Transverse colon (tissue), 4 donors: Measurements from ENCODE around the gene NPAS4.
"Not testable (repeated sequence)": the region's sequence is repeated elsewhere in the genome, so short reads cannot be mapped to it uniquely, and the experiment has no call there.

Experiments used
- POLR2A ChIP-seq: fragments of 450-650 bp; IDR thresholded peaks from one replicate; pipeline ENCODE4 v1.6.1; 2016; ENCODE audit warnings: antibody characterized with exemption, mild to moderate bottlenecking, moderate library complexity
- POLR2AphosphoS5 ChIP-seq, 3 donors: sonication (generic); formaldehyde crosslinking; IDR thresholded peaks; one replicate each; pipeline ENCODE4 v1.6.1; 2016; ENCODE audit warnings: antibody characterized with exemption in 3 of 3
- TF ChIP-seq, protein P1 (sequence below), 5 experiments: fragments of 200-600 bp in 3 of 5; fragments of 450-650 bp in 2 of 5; sonication (generic) in 3 of 5; IDR thresholded peaks; 1 replicate in 2 of 5; 2 replicates in 3 of 5; pipeline ENCODE4 v1.5.1; 2016 to 2017; ENCODE audit warnings: antibody characterized with exemption in 5 of 5, inconsistent platforms in 3 of 5, mild to moderate bottlenecking in 2 of 5, moderate library complexity in 1 of 5

DNA sequence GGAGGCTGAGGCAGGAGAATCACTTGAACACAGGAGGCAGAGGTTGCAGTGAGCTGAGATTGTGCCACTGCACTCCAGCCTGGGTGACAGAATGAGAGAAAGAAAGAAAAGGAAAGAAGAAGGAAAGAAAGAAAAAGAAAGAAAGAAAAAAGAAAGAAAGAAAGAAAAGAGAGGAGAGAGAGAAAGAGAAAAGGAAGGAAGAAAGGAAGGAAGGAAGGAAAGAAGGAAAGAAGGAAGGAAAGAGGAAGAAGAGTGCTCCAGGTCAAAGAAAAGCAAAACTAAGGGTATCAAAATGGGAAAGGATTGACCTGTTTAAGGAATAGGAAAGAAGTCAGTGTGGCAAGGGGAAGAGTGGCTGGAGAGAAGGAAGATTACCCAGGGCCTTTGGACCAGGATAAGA, 10.5 kb downstream of the NPAS4 start:
- TF ChIP-seq, protein P1, sequence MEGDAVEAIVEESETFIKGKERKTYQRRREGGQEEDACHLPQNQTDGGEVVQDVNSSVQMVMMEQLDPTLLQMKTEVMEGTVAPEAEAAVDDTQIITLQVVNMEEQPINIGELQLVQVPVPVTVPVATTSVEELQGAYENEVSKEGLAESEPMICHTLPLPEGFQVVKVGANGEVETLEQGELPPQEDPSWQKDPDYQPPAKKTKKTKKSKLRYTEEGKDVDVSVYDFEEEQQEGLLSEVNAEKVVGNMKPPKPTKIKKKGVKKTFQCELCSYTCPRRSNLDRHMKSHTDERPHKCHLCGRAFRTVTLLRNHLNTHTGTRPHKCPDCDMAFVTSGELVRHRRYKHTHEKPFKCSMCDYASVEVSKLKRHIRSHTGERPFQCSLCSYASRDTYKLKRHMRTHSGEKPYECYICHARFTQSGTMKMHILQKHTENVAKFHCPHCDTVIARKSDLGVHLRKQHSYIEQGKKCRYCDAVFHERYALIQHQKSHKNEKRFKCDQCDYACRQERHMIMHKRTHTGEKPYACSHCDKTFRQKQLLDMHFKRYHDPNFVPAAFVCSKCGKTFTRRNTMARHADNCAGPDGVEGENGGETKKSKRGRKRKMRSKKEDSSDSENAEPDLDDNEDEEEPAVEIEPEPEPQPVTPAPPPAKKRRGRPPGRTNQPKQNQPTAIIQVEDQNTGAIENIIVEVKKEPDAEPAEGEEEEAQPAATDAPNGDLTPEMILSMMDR (IDR thresholded peaks at IDR 0.05), result not testable (repeated sequence)
- not testable (repeated sequence) for TF ChIP-seq POLR2AphosphoS5 (IDR thresholded peaks at IDR 0.05); POLR2A
